Measurements from ENCODE around the gene POLR1G.

GRCh38 chr19:45419396-45419795, 13.0 kb downstream of the POLR1G start:
- TF ChIP-seq CTCF (IDR thresholded peaks at IDR 0.05; ENCODE audit: poor library complexity) (no peak), EZH2 (IDR thresholded peaks at IDR 0.05; ENCODE audit: borderline replicate concordance) (no peak)
